Tibial artery (tissue), 4 donors: ENCODE results near the gene ANKZF1.
A peak's percentile ranks its signal among the peaks of the same experiment; 100 is the strongest.

Experiments used
- DNase-seq, 2 donors: peaks; one replicate each; pipeline ENCODE4 v3.0.0-alpha.2; 2019
- H3K27ac ChIP-seq, 2 donors: fragments of 200-600 bp; sonication (generic) in 1 of 2; 1 replicate in 1 of 2; 2 replicates in 1 of 2; pipeline ENCODE4 v1.5.1; 2018 to 2019; ENCODE audit warnings: mild to moderate bottlenecking in 1 of 2
- H3K27me3 ChIP-seq, 2 donors: fragments of 200-600 bp; sonication (generic) in 1 of 2; one replicate each; pipeline versions ENCODE4 v1.5.1 to v1.6.0; 2016 to 2019
- H3K36me3 ChIP-seq, 3 donors: fragments of 200-600 bp; sonication (generic) in 2 of 3; one replicate each; pipeline ENCODE4 v1.5.1; 2016 to 2019; ENCODE audit warnings: mild to moderate bottlenecking in 2 of 3
- H3K4me1 ChIP-seq, 4 donors: fragments of 200-600 bp; sonication (generic) in 2 of 4; 1 replicate in 3 of 4; 2 replicates in 1 of 4; pipeline ENCODE4 v1.5.1; 2016 to 2019
- H3K4me3 ChIP-seq, 2 donors: fragments of 200-600 bp; sonication (generic) in 1 of 2; 1 replicate in 1 of 2; 2 replicates in 1 of 2; pipeline ENCODE4 v1.5.1; 2018 to 2019; ENCODE audit warnings: mild to moderate bottlenecking in 2 of 2
- H3K9me3 ChIP-seq, 3 donors: fragments of 200-600 bp; sonication (generic) in 1 of 3; one replicate each; pipeline ENCODE4 v1.5.1; 2016 to 2019
- CTCF ChIP-seq, 2 experiments: fragments of 200-600 bp in 1 of 2; fragments of 450-650 bp in 1 of 2; IDR thresholded peaks; one replicate each; pipeline ENCODE4 v1.5.1; 2017 to 2019; ENCODE audit warnings: antibody characterized with exemption in 2 of 2, mild to moderate bottlenecking in 1 of 2, moderate library complexity in 1 of 2
- intact Hi-C: fragments of 100-400 bp; cut with DNase I; formaldehyde crosslinking; loops from one replicate; pipeline ENCODE4 v1.15.0; 2023; ENCODE audit warnings: low total_unique reads

The ANKZF1 gene

DNA sequence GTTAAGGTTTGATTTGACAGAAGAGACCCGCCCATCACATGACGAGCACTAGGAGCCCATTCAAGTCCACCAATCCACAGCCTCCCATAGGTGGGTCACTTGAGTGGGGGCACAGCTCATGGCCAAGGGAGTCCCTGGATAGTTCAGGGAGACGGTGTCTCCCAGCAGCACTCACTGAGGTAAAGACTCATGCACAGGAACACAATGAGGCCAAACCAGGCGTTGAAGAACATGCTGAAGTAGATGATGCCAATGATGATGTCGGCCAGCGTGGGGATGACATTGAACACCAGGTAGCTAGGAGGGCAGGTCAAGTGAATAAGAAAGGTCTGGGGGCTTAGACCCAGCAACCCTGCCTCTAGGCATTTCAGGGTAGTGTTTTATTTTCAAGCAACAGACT is 14.8 kb upstream of the ANKZF1 start:
- Histone ChIP-seq H3K4me1 (peaks cover 5 to 32% (median 26%) of the 10 kb centered on the region in 4 donors), H3K27ac (no peak overlapping the region), H3K27me3 (no peaks in the 10 kb centered on the region), H3K36me3 (peaks cover 44 to 67% (median 45%) of the 10 kb centered on the region in 3 donors), H3K9me3 (no peaks in the 10 kb centered on the region), H3K4me3 (no peak overlapping the region)
- intact Hi-C loops: loop anchor here (5.0 kb wide), 1 partner anchor 37 kb away; the partner anchor contains the start of genes CNPPD1 and RETREG2
- no peak for TF ChIP-seq CTCF (IDR thresholded peaks at IDR 0.05)
- DNase-seq: no peak

- Histone ChIP-seq H3K9me3 (no peaks in the 10 kb centered on the region), H3K4me1 (peaks cover 5 to 41% (median 31%) of the 10 kb centered on the region in 4 donors), H3K4me3 (no peak overlapping the region), H3K27ac (peak overlapping the region; percentile 88 to 89), H3K36me3 (peaks cover 43 to 67% (median 46%) of the 10 kb centered on the region in 3 donors), H3K27me3 (no peaks in the 10 kb centered on the region)
- TF ChIP-seq CTCF (IDR thresholded peaks at IDR 0.05): no peak
- no peak for DNase-seq
- intact Hi-C loops: loop anchor here (5.0 kb wide), 1 partner anchor 39 kb away; the partner anchor contains the start of genes CNPPD1 and RETREG2
These were observed 13.6 kb upstream of the ANKZF1 start for GRCh38 chr2:219215871-219216534.

- H3K9me3 ChIP-seq: no peaks in the 10 kb centered on the region
- no peak for TF ChIP-seq CTCF (IDR thresholded peaks at IDR 0.05)
- peaks cover 47 to 68% (median 52%) of the 10 kb centered on the region in 3 donors for H3K36me3 ChIP-seq
- peak overlapping the region; percentile 88 to 89 for H3K27ac ChIP-seq
- peaks cover 5 to 41% (median 31%) of the 10 kb centered on the region in 4 donors for H3K4me1 ChIP-seq
- intact Hi-C loops: loop anchor here (5.0 kb wide), 1 partner anchor 39 kb away; the partner anchor contains the start of genes CNPPD1 and RETREG2
- H3K27me3 ChIP-seq: no peaks in the 10 kb centered on the region
- no peak overlapping the region for H3K4me3 ChIP-seq
- DNase-seq: no peak
These were observed 13.1 kb upstream of the ANKZF1 start for GRCh38 chr2:219216535-219216915.

- Histone ChIP-seq H3K27ac (peak overlapping the region; percentile 88 to 89), H3K9me3 (no peaks in the 10 kb centered on the region), H3K4me3 (peak overlapping the region; percentile 55 to 60), H3K27me3 (no peaks in the 10 kb centered on the region), H3K4me1 (peaks cover 5 to 41% (median 31%) of the 10 kb centered on the region in 4 donors), H3K36me3 (peaks cover 50 to 68% (median 58%) of the 10 kb centered on the region in 3 donors)
- peak; percentile 74 to 94 for DNase-seq
- intact Hi-C loops: loop anchor here (1.0 to 5.0 kb wide), 2 partner anchors 12 to 41 kb away; partner anchors contain the start of genes CNPPD1, RETREG2 and ZFAND2B
- no peak for TF ChIP-seq CTCF (IDR thresholded peaks at IDR 0.05)
These were observed 11.3 kb upstream of the ANKZF1 start for GRCh38 chr2:219218217-219218731.

DNA sequence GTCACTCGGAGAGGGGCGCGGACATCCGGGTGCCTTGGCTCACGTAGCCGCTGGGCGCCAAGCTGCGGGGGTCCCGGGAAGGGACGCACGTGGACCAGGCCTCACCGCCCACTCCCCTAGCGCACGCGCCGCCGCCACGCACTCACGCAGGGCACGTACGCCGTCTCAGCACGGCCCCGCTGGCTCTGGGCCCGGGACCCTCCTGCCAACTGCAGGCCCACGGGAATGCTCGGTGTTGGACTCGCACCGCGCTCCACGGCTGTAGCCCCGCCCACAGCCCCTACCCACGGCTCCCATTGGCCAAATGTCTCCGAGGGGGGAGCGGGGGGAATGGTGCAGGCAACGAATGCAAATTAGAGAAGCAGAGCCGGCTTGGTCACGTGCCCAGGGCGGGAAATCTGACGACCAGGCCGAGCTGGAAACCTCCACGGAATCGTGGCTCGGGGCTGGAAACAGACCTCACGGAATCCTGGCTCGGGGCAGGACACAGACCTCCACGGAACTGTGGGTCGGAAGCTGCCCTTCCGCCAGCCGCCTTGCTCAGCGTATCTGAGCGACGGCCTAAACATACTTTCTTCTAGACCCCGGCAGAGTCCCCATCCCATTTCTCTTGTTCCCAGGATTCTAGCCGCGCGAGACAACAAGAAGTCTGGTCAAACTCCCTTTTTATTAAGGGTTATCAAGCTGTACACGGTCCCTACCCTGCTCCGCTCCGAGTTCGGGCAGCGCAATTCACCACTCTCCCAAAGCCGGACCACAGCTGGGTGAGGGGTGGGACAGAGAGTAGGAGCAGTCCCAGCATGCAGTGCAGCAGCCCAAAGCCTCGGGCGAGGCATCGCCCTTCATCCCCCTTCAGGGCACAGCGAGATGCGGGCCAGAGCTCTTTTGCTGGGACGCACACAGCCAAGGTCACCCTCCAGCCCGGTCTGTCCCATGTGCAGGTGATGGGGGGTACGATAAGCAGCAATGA is 10.6 kb upstream of the ANKZF1 start, which contains the start of gene ABCB6:
TSS of gene ABCB6 (minus strand) at position 227 of the 970 bp plus-strand sequence. CDS start 285 bp downstream, outside the sequence.
- peak within 1 kb of the TSS; percentile 55 to 60 for H3K4me3 ChIP-seq
- H3K4me1 ChIP-seq: peaks cover 5 to 41% (median 31%) of the 10 kb centered on the region in 4 donors
- no peaks in the 10 kb centered on the region for H3K9me3 ChIP-seq
- peaks cover 50 to 68% (median 58%) of the 10 kb centered on the region in 3 donors for H3K36me3 ChIP-seq
- peak within 1 kb of the TSS; percentile 88 to 89 for H3K27ac ChIP-seq
- intact Hi-C loops: loop anchor here (1.0 to 5.0 kb wide), 2 partner anchors 13 to 42 kb away; partner anchors contain the start of genes CNPPD1, RETREG2 and ZFAND2B
- no peaks in the 10 kb centered on the region for H3K27me3 ChIP-seq
- peak; percentile 99 for DNase-seq
- no peak for TF ChIP-seq CTCF (IDR thresholded peaks at IDR 0.05)
